Esophagus (tissue), 2 donors: ENCODE results near the gene HLX. TPM values are rescaled to one million over a fixed set of nuclear protein-coding genes. Genes with fewer than 3 reads are reported as not detected.

Experiments used
- H3K27ac ChIP-seq, 2 donors: one replicate each; pipeline ENCODE4 v1.5.1; 2013; ENCODE audit warnings: low read depth in 2 of 2, mild to moderate bottlenecking in 2 of 2, inconsistent platforms in 1 of 2, low read length in 1 of 2, moderate library complexity in 1 of 2
- H3K27me3 ChIP-seq, 2 donors: one replicate each; pipeline ENCODE4 v1.6.1; 2013; ENCODE audit warnings: low read length in 2 of 2, control low read depth in 1 of 2, mild to moderate bottlenecking in 1 of 2; ENCODE audit not compliant: insufficient read depth in 2 of 2, control insufficient read depth in 1 of 2
- H3K36me3 ChIP-seq, 2 donors: one replicate each; pipeline ENCODE4 v1.6.1; 2013; ENCODE audit warnings: low read length in 1 of 2; ENCODE audit not compliant: control insufficient read depth in 2 of 2, insufficient read depth in 2 of 2
- H3K4me1 ChIP-seq, 2 donors: one replicate each; pipeline ENCODE4 v1.6.1; 2013; ENCODE audit warnings: low read length in 1 of 2; ENCODE audit not compliant: control insufficient read depth in 2 of 2, insufficient read depth in 2 of 2
- H3K4me3 ChIP-seq, 2 donors: one replicate each; pipeline ENCODE4 v1.5.1; 2013; ENCODE audit warnings: low read length in 2 of 2, mild to moderate bottlenecking in 2 of 2, low read depth in 1 of 2, moderate library complexity in 1 of 2
- H3K9me3 ChIP-seq, 2 donors: one replicate each; pipeline ENCODE4 v1.6.1; 2013; ENCODE audit warnings: mild to moderate bottlenecking in 2 of 2, low read depth in 1 of 2, low read length in 1 of 2, moderate library complexity in 1 of 2; ENCODE audit not compliant: control insufficient read depth in 2 of 2, insufficient read depth in 1 of 2
- WGBS, 2 donors: extraction: QIAGEN DNeasy Blood & Tissue Kit; methylation state at CpG; one replicate each; pipeline ENCODE4 v1.1.7; 2013; 5-methylcytosine and 5-hydroxymethylcytosine counted together
- polyA plus RNA-seq, 2 donors: library from polyadenylated mRNA; stranded (reverse); fragments of 200-250 nt; gene quantifications; one replicate each; pipeline ENCODE4 v1.2.3, GENCODE V29; 2013
- donor health status: healthy with polysubstance abuse.
- donor health status: Bipolar disorder and iron deficiency.

The HLX gene, protein sequence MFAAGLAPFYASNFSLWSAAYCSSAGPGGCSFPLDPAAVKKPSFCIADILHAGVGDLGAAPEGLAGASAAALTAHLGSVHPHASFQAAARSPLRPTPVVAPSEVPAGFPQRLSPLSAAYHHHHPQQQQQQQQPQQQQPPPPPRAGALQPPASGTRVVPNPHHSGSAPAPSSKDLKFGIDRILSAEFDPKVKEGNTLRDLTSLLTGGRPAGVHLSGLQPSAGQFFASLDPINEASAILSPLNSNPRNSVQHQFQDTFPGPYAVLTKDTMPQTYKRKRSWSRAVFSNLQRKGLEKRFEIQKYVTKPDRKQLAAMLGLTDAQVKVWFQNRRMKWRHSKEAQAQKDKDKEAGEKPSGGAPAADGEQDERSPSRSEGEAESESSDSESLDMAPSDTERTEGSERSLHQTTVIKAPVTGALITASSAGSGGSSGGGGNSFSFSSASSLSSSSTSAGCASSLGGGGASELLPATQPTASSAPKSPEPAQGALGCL
- 1 to 10 TPM; 1.4 to 1.8 TPM for polyA plus RNA-seq

DNA sequence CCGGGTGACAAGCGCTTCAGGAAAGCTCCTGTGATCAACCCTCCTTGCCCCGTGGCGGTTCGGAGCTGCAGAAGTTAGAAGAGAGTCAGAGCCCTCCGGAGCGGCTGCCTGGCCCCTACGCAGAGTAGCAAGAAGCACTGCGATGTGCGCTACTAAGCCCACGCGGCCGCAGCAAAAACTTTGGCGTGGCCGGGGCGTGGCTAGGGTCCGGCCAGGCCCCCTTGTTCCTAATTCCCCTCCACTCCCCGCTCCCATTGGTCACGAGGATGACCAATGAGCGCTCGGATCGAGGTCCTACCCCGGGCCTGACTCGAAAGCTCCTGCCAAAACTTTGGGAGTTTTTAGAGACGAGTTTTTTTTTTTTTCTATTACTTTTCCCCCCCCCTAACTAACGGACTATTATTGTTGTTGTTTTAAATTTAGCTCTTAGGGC is at the start of gene HLX:
Gene HLX (plus strand): TSS at position 368 of the 433 bp plus-strand sequence. CDS start 415 bp downstream, outside the sequence.
- Histone ChIP-seq H3K27ac (peak within 1 kb of the TSS; percentile 80 to 82), H3K36me3 (peaks cover 0 to 3% of the 10 kb centered on the region in 2 donors), H3K4me3 (peak within 1 kb of the TSS; percentile 59 to 60), H3K27me3 (peaks cover 0 to 11% of the 10 kb centered on the region in 2 donors), H3K9me3 (no peaks in the 10 kb centered on the region), H3K4me1 (peaks cover 3 to 9% of the 10 kb centered on the region in 2 donors)
- WGBS, 2 donors = 0 to 2% methylated on average over 26 of the region's 26 CpGs

DNA sequence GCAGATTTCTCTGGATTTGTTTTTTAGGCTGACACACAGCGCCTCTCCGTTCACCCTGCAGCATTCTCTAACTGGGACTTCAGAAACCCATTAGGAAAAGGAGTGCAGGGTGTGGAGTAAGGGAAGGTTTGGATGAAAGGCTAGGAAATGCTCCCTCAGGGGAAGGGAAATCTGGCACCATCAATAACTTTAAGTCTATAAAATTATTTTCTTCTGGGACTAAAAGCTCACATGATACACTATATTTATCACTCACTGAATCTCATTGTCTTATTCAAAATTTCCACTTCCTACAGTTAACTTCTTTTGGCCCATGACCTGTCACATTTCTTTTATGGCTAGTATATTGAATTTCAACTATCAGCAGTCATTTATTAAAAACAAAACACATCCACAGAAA is 45.8 kb upstream of the HLX start:
- no peak overlapping the region for H3K4me3 ChIP-seq
- no peaks in the 10 kb centered on the region for H3K27me3 ChIP-seq
- H3K4me1 ChIP-seq = no peaks in the 10 kb centered on the region
- no peaks in the 10 kb centered on the region for H3K9me3 ChIP-seq
- 74 to 89% methylated on average over 2 of the region's 2 CpGs for WGBS, 2 donors
- H3K36me3 ChIP-seq = no peaks in the 10 kb centered on the region
- H3K27ac ChIP-seq = no peak overlapping the region

DNA sequence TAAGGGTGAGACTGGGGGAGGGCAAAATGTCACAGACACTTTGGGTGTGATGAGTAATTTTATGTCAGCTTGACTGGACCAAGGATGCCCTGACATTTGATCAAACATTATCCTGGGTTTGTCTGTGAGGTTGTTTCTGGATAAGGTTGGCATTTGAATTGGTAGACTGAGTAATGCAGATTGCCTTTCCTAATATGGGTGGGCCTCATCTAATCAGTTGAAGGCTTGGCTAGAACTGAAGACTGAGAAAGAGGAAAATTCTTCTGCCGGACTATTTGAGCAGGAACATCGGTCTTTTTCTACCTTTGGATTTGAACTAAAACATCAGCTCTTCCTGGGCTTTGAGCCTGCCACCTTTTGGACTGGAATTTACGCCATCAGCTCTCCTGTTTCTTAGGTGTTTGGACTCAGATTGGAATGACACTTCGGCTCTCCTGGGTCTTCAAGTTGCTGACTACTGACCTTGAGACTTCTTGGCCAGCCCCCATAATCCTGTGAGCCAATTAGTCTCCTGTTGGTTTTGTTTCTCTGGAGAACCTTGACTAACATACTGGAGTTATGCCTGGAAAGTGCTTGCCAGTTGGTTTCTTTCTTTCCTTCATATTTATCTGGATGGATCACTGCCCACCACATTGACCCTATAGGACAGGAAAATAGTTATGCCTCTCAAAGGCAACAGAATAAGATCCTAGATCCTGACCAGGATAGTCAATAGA is 44.9 kb upstream of the HLX start:
- Histone ChIP-seq H3K27ac (no peak overlapping the region), H3K9me3 (no peaks in the 10 kb centered on the region), H3K36me3 (no peaks in the 10 kb centered on the region), H3K27me3 (no peaks in the 10 kb centered on the region), H3K4me1 (no peaks in the 10 kb centered on the region), H3K4me3 (no peak overlapping the region)
- whole genome bisulfite sequencing, 2 donors = 90 to 94% methylated on average over 4 of the region's 4 CpGs

DNA sequence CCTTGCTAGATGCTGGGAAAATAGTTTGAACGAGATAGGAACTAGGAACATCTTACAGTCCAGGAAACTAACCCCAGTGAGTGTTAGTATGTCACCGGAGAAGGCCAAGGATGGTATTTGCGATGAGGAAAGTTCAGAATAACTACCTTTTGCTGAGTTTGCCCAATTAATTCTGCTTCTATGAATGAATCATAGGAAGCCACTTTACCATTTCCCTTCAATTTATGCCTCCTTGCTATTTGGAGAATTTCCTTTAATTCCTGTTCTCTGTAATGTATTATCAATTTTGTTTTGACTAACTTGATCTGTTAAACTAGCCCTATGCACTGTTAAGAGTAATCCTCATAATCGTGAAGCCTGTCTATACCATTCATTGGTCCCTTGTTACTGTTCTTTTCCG is 40.7 kb upstream of the HLX start:
- no peak overlapping the region for H3K27ac ChIP-seq
- no peaks in the 10 kb centered on the region for H3K4me1 ChIP-seq
- WGBS, 2 donors = 85 to 86% methylated on average over 5 of the region's 5 CpGs
- no peaks in the 10 kb centered on the region for H3K36me3 ChIP-seq
- no peak overlapping the region for H3K4me3 ChIP-seq
- no peaks in the 10 kb centered on the region for H3K9me3 ChIP-seq
- H3K27me3 ChIP-seq = no peaks in the 10 kb centered on the region

DNA sequence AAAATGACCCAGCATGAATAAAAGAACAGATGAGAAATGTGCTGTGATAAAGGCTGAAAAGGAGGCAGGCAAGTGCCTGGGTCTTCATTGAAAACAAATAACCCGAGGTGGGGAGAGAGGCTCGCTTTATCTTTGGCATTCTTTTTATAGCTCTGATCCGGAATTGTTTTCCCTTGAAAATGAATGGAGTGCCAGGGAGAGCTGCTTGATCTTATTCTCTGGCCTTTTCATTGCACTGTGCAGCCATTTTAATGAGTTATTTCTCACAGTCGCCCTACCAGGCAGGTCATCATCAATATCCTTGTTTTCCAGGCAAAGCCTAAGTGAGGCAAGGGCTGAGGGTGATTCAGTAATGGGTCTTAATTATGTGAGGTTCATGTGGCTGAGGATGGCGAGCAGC is 39.8 kb upstream of the HLX start:
- Histone ChIP-seq H3K27me3 (no peaks in the 10 kb centered on the region), H3K4me3 (no peak overlapping the region), H3K9me3 (no peaks in the 10 kb centered on the region), H3K27ac (no peak overlapping the region), H3K4me1 (no peaks in the 10 kb centered on the region), H3K36me3 (no peaks in the 10 kb centered on the region)
- 54 to 55% methylated on average over 5 of the region's 5 CpGs for WGBS, 2 donors

DNA sequence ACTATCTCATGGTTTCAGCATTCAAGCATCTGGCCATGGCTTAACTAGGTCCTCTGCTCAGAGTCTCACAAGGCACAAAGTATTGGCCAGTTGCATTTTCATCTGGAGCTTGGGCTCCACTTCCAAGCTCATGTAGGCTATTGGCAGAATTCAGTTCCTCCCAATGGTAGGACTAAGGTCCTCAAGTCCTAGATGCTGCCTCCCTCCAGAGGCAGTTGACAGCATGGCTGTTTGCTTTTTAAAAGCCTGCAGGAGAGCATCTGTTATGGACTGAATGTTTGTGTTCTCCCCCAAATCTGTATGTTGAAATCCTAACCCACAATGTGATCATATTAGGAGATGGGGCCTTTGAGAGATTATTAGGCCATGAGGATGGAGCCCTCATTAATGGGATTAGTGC is 38.0 kb upstream of the HLX start:
- Histone ChIP-seq H3K4me1 (no peaks in the 10 kb centered on the region), H3K9me3 (no peaks in the 10 kb centered on the region), H3K27ac (no peak overlapping the region), H3K27me3 (no peaks in the 10 kb centered on the region), H3K36me3 (no peaks in the 10 kb centered on the region), H3K4me3 (no peak overlapping the region)

DNA sequence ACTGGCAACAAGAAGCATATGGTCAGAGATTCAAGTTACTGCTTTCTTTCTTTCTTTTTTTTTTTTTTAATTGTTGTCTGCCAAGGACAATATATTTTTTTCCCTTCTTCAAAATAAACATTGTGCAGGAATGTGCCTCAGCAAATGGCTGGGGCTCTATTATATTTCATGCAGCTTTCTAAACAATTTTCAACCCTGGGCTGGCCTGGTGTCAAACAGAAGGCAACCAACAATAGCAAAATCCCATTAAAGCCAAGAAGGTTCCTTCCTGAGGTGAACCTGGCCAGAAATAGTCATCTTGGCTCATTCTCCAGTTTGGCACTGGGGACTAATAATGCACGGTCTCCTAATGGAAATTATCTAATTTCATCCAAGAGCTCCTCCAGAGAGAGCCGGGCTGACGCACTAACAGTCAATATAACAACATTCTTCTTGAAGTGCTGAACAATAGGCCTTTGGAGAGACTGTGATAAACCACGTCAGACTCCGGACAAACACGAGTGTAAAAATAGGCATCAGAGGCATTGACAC is 35.7 kb upstream of the HLX start:
- Histone ChIP-seq H3K36me3 (no peaks in the 10 kb centered on the region), H3K4me3 (no peak overlapping the region), H3K4me1 (no peaks in the 10 kb centered on the region), H3K27ac (no peak overlapping the region), H3K27me3 (no peaks in the 10 kb centered on the region), H3K9me3 (no peaks in the 10 kb centered on the region)
- 23 to 26% methylated on average over 6 of the region's 6 CpGs for WGBS, 2 donors

DNA sequence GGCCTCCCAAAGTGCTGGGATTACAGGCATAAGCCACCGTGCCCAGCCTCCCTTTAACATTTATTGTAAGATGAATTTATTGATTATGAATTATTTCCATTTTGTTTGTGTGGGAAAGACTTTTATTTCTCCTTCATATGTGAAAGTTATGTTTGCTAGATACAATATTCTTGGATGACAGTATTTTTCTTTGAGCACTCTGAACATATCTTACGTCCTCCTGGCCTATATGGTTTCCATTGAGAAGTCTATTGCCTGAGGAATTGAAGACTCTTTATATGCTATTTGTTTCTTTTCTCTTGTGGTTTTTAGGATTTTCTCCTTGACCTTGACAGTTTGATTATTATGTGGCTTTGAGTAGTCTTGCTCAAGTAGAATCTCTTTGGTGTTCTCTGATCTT is 26.8 kb upstream of the HLX start:
- 89 to 92% methylated on average over 2 of the region's 2 CpGs for WGBS, 2 donors
- H3K4me1 ChIP-seq = no peaks in the 10 kb centered on the region
- no peaks in the 10 kb centered on the region for H3K36me3 ChIP-seq
- H3K27me3 ChIP-seq = no peaks in the 10 kb centered on the region
- H3K4me3 ChIP-seq = no peak overlapping the region
- no peaks in the 10 kb centered on the region for H3K9me3 ChIP-seq
- no peak overlapping the region for H3K27ac ChIP-seq

DNA sequence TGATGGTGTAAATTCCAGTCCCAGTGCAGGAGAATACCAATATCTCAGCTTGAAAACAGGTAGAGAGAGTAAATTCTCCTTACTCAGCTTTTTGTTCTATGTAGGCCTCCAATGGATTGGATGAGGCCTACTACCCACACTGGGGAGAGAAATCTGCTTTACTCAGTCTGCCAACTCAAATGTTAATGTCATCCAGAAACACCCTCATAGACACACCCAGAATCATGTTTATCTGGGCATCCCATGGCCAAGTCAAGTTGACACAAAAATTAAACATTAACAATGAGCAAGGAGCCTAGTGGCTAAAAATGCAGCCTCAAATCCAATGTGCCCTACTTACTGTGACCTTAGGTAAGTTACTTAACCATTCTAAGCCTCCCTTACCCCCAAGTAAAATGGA is 6.9 kb upstream of the HLX start:
- H3K4me1 ChIP-seq = no peaks in the 10 kb centered on the region
- no peaks in the 10 kb centered on the region for H3K27me3 ChIP-seq
- H3K4me3 ChIP-seq = no peak overlapping the region
- peaks cover 0 to 3% of the 10 kb centered on the region in 2 donors for H3K36me3 ChIP-seq
- no peaks in the 10 kb centered on the region for H3K9me3 ChIP-seq
- no peak overlapping the region for H3K27ac ChIP-seq
